Caco-2 (cell line): ENCODE results near the gene FOXI1. TPM values are rescaled to one million over a fixed set of nuclear protein-coding genes. Genes with fewer than 3 reads are reported as not detected.

Source experiments
- BruUV-seq: library from RNA; stranded (reverse); fragments of 400-500 nt; replicated peaks from 2 replicates; lab custom pipeline; 2021; lab: Mats Ljungman, UMichigan
- CTCF ChIA-PET: fragments of 300-600 bp; sonication (Branson Sonifier 250); formaldehyde crosslinking; loops from one replicate; lab custom pipeline; 2022; ENCODE audit warnings: antibody characterized with exemption; lab: Charles Lee
- POLR2A ChIA-PET: fragments of 300-600 bp; sonication (Branson Sonifier 250); formaldehyde crosslinking; loops from one replicate; lab custom pipeline; 2022; ENCODE audit warnings: antibody characterized with exemption; lab: Charles Lee
- DNase-seq, 2 experiments: peaks; one replicate each; pipeline versions ENCODE4 v3.0.0 to v3.0.0-alpha.2; 2020 to 2022
- H3K27me3 ChIP-seq: replicated peaks from 2 replicates; pipeline ENCODE4 v1.6.0; 2011; ENCODE audit warnings: low read length; ENCODE audit not compliant: control insufficient read depth, insufficient read depth
- H3K36me3 ChIP-seq: 2 replicates; pipeline ENCODE4 v1.5.1; 2011; ENCODE audit warnings: low read length; ENCODE audit not compliant: control insufficient read depth, insufficient read depth
- H3K4me1 ChIP-seq: fragments of 250-450 bp; sonication (Bioruptor Pico); 2 replicates; pipeline ENCODE4 v1.5.1; 2020; ENCODE audit warnings: mild to moderate bottlenecking
- H3K4me3 ChIP-seq: 2 replicates; pipeline ENCODE4 v1.5.1; 2011; ENCODE audit warnings: low read depth, mild to moderate bottlenecking, control low read depth, low read length
- H3K9me3 ChIP-seq: fragments of 250-450 bp; sonication (Bioruptor Pico); 2 replicates; pipeline ENCODE4 v1.5.1; 2020; ENCODE audit warnings: mild to moderate bottlenecking, moderate library complexity
- H3K27ac Mint-ChIP-seq: one replicate; pipeline ENCODE4 v1.8.0; 2022; ENCODE audit warnings: mixed read lengths; ENCODE audit not compliant: unreplicated experiment
- H3K27me3 Mint-ChIP-seq: one replicate; pipeline ENCODE4 v1.8.0; 2022; ENCODE audit warnings: mixed read lengths; ENCODE audit not compliant: insufficient read depth, unreplicated experiment
- H3K36me3 Mint-ChIP-seq: one replicate; pipeline ENCODE4 v1.8.0; 2022; ENCODE audit warnings: mild to moderate bottlenecking, mixed read lengths; ENCODE audit not compliant: insufficient read depth, unreplicated experiment
- H3K4me1 Mint-ChIP-seq: one replicate; pipeline ENCODE4 v1.8.0; 2022; ENCODE audit warnings: low read depth, mixed read lengths; ENCODE audit not compliant: unreplicated experiment
- H3K4me3 Mint-ChIP-seq: one replicate; pipeline ENCODE4 v1.8.0; 2022; ENCODE audit warnings: mild to moderate bottlenecking, moderate library complexity, mixed read lengths; ENCODE audit not compliant: unreplicated experiment
- H3K9me3 Mint-ChIP-seq: one replicate; pipeline ENCODE4 v1.8.0; 2022; ENCODE audit warnings: mixed read lengths; ENCODE audit not compliant: unreplicated experiment
- intact Hi-C: fragments of 100-400 bp; cut with micrococcal nuclease; formaldehyde crosslinking; loops from one replicate; pipeline ENCODE4 v1.10.0; 2022; ENCODE audit not compliant: unreplicated experiment
- total RNA-seq: library from RNA; stranded (reverse); gene quantifications from 2 replicates; pipeline ENCODE4 v1.2.3, GENCODE V29; 2022
- TF ChIP-seq, protein P1 (sequence below), 2 experiments: fragments of 200-600 bp in 1 of 2; IDR thresholded peaks; 1 replicate in 1 of 2; 2 replicates in 1 of 2; pipeline versions ENCODE4 v1.5.1 to v1.8.0; 2011 to 2022; ENCODE audit warnings: antibody characterized with exemption in 1 of 2, control low read depth in 1 of 2, inconsistent platforms in 1 of 2, low read depth in 1 of 2, low read length in 1 of 2, mild to moderate bottlenecking in 1 of 2, moderate library complexity in 1 of 2; ENCODE audit not compliant: insufficient read depth in 1 of 2, severe bottlenecking in 1 of 2, unreplicated experiment in 1 of 2

FOXI1 gene
- total RNA-seq, 1 experiment from 2014 or later = 0.14 TPM

DNA sequence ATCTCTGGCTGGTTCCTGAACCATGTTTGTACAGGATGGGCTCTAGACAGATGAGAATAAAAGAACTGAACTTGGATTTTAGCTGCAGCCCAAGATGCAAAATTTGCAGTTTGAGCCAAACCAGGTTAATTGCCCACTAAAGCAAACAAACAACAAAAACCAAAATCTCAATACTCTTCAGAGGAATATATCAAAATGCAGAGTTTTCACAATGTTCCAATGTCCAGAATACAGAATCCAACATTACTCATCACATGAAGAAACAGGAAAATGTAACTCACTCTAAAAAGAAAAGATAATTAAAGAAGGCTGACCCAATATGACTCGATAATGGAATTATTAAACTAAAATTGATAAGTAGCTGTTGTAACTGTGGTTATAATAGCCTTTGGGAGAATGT, 20.4 kb downstream of the FOXI1 start:
- CTCF ChIA-PET = no interaction called here
- intact Hi-C loops = no loop called here
- peaks cover 17% of the 10 kb centered on the region; the same call in 1 of the 2 replicates for H3K9me3 ChIP-seq
- H3K27ac Mint-ChIP-seq = no peak overlapping the region
- no TSS peak for BruUV-seq
- H3K36me3 Mint-ChIP-seq = no peaks in the 10 kb centered on the region
- H3K27me3 ChIP-seq = no peaks in the 10 kb centered on the region
- H3K4me3 Mint-ChIP-seq = no peak overlapping the region
- no peaks in the 10 kb centered on the region for H3K4me1 Mint-ChIP-seq
- no peaks in the 10 kb centered on the region for H3K36me3 ChIP-seq
- POLR2A ChIA-PET = no interaction called here
- H3K9me3 Mint-ChIP-seq = peaks cover 18% of the 10 kb centered on the region
- TF ChIP-seq, protein P1, sequence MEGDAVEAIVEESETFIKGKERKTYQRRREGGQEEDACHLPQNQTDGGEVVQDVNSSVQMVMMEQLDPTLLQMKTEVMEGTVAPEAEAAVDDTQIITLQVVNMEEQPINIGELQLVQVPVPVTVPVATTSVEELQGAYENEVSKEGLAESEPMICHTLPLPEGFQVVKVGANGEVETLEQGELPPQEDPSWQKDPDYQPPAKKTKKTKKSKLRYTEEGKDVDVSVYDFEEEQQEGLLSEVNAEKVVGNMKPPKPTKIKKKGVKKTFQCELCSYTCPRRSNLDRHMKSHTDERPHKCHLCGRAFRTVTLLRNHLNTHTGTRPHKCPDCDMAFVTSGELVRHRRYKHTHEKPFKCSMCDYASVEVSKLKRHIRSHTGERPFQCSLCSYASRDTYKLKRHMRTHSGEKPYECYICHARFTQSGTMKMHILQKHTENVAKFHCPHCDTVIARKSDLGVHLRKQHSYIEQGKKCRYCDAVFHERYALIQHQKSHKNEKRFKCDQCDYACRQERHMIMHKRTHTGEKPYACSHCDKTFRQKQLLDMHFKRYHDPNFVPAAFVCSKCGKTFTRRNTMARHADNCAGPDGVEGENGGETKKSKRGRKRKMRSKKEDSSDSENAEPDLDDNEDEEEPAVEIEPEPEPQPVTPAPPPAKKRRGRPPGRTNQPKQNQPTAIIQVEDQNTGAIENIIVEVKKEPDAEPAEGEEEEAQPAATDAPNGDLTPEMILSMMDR (IDR thresholded peaks at IDR 0.05; ENCODE audit: insufficient read depth in 1 of 2, low read depth in 1 of 2, low read length in 1 of 2, severe bottlenecking in 1 of 2, unreplicated experiment in 1 of 2) = no peak
- no peak for DNase-seq
- no peaks in the 10 kb centered on the region for H3K4me1 ChIP-seq
- H3K27me3 Mint-ChIP-seq = peaks cover 6% of the 10 kb centered on the region
- no peak overlapping the region for H3K4me3 ChIP-seq

DNA sequence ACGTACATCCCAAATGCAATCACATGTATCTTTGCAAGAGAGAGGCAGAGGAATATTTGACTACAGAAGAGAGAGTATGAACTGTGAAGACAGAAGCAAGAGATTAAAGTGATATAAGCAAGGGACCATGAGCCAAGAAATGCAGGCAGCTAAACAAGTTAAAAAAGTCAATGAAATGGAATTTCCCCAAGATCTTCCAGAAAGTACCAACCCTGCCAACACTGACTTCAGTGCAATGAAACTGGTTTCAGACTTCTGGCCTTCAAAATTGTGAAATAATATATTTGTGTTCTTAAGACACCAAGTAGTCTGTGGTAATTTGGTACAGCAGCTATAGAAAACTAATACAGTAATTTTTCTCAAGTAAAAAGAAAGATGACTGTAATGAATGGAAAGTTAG, 20.9 kb downstream of the FOXI1 start:
- H3K27me3 Mint-ChIP-seq = peaks cover 6% of the 10 kb centered on the region
- ChIA-PET POLR2A (no interaction called here), CTCF (no interaction called here)
- intact Hi-C loops = no loop called here
- H3K36me3 Mint-ChIP-seq = no peaks in the 10 kb centered on the region
- TF ChIP-seq, protein P1 (IDR thresholded peaks at IDR 0.05; ENCODE audit: insufficient read depth in 1 of 2, low read depth in 1 of 2, low read length in 1 of 2, severe bottlenecking in 1 of 2, unreplicated experiment in 1 of 2) = no peak
- H3K4me3 Mint-ChIP-seq = no peak overlapping the region
- H3K9me3 Mint-ChIP-seq = peaks cover 18% of the 10 kb centered on the region
- H3K4me1 Mint-ChIP-seq = no peaks in the 10 kb centered on the region
- H3K4me1 ChIP-seq = no peaks in the 10 kb centered on the region
- no peaks in the 10 kb centered on the region for H3K27me3 ChIP-seq
- no peak overlapping the region for H3K4me3 ChIP-seq
- no peak overlapping the region for H3K27ac Mint-ChIP-seq
- H3K9me3 ChIP-seq = peaks cover 17% of the 10 kb centered on the region; the same call in 1 of the 2 replicates
- no TSS peak for BruUV-seq
- no peaks in the 10 kb centered on the region for H3K36me3 ChIP-seq
- DNase-seq = no peak

DNA sequence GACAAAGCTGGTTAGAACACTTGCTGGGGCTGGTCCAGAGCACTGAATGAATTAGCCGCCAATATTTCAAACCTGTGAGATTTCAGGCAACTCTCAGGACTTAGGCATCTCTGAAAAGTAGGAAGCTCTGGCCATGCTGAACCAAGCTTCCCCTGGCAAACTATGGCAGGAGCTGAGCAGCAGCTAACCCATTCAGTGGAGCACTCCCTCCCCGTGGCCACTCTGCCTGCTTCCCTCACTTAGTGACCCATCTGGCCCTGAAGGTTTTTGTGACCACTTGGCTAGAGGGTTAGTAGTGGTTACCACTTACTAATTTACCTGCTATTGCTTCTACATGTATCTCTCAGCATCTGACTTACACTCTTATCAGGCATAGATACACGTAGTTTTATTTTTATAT, 25.5 kb downstream of the FOXI1 start:
- H3K4me1 ChIP-seq = no peaks in the 10 kb centered on the region
- CTCF ChIA-PET = no interaction called here
- Mint-ChIP-seq H3K27ac (no peak overlapping the region), H3K4me3 (no peak overlapping the region), H3K9me3 (peaks cover 8% of the 10 kb centered on the region), H3K27me3 (peaks cover 22% of the 10 kb centered on the region), H3K36me3 (no peaks in the 10 kb centered on the region), H3K4me1 (no peaks in the 10 kb centered on the region)
- H3K9me3 ChIP-seq = peaks cover 9% of the 10 kb centered on the region; the same call in 1 of the 2 replicates
- no TSS peak for BruUV-seq
- intact Hi-C loops = no loop called here
- POLR2A ChIA-PET = no interaction called here
- H3K36me3 ChIP-seq = no peaks in the 10 kb centered on the region
- H3K4me3 ChIP-seq = no peak overlapping the region
- no peaks in the 10 kb centered on the region for H3K27me3 ChIP-seq
- no peak for DNase-seq
- TF ChIP-seq, protein P1 (IDR thresholded peaks at IDR 0.05; ENCODE audit: insufficient read depth in 1 of 2, low read depth in 1 of 2, low read length in 1 of 2, severe bottlenecking in 1 of 2, unreplicated experiment in 1 of 2) = no peak
